ENCODE results near the gene LILRA1.
"Not testable (repeated sequence)": the region's sequence is repeated elsewhere in the genome, so short reads cannot be mapped to it uniquely, and the experiment has no call there.

DNA sequence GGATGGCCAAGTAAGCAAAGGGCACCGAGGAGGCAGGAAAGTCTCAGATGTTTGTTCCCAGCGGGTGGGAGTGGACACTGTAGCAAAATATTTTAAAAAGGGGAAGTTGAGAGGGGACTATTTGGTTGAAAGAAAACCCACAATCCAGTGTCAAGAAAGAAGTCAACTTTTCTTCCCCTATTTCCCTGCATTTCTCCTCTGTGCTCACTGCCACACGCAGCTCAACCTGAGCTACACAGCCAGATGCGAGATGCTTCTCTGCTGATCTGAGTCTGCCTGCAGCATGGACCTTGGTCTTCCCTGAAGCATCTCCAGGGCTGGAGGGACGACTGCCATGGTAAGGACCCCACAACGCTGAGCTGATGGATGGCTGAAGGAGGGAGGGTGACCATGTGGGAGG lies at the start of gene LILRA1:
- TF ChIP-seq, protein P1, sequence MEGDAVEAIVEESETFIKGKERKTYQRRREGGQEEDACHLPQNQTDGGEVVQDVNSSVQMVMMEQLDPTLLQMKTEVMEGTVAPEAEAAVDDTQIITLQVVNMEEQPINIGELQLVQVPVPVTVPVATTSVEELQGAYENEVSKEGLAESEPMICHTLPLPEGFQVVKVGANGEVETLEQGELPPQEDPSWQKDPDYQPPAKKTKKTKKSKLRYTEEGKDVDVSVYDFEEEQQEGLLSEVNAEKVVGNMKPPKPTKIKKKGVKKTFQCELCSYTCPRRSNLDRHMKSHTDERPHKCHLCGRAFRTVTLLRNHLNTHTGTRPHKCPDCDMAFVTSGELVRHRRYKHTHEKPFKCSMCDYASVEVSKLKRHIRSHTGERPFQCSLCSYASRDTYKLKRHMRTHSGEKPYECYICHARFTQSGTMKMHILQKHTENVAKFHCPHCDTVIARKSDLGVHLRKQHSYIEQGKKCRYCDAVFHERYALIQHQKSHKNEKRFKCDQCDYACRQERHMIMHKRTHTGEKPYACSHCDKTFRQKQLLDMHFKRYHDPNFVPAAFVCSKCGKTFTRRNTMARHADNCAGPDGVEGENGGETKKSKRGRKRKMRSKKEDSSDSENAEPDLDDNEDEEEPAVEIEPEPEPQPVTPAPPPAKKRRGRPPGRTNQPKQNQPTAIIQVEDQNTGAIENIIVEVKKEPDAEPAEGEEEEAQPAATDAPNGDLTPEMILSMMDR (IDR thresholded peaks at IDR 0.05): not testable (repeated sequence)
- not testable (repeated sequence) for TF ChIP-seq POLR2A (IDR thresholded peaks at IDR 0.05; ENCODE audit: low read depth); POLR2AphosphoS5 (IDR thresholded peaks at IDR 0.05)

Measured in esophagus muscularis mucosa (tissue), 3 donors.